Measurements from ENCODE around the gene IL10RA.

The IL10RA gene

DNA sequence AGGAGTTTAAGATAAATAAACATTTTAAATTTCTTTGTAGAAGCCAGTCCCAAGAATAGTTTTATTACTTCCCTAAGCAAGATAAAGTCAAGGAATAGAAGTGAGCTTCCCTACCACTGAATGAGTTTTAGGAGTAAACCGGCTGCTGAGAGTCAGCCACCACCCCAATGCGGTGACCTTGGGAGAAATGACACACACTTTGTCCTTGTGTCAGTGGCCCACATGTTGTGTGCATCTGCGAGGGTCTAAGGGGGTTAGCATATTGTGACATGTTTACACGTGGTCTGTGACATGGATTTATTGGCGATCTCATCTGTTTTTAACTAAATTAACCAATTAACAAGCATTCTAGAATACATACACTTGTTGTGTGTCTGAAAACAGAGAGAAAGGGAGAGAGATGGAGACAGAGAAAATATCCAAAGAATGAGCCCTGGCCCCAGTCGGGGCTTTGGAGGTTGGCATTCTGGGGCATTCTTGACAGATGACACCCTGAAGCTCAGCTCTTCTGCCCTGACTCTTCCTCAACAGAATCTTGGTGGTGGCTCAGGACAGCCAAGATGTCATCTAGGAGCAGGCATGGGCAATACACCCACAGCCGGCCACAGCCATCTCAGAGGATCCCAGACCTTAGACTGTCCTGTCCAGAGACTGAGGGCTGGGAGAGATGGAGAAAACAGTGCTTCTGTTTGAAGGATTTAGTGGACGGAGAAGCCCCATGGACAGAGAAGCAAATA, 60.9 kb downstream of the IL10RA start:
- DNase-seq (ENCODE audit: low read depth in 2 of 2), result no peak

GRCh38 chr11:118047749-118048148, 61.6 kb downstream of the IL10RA start:
- DNase-seq (ENCODE audit: low read depth in 2 of 2), result no peak

DNA sequence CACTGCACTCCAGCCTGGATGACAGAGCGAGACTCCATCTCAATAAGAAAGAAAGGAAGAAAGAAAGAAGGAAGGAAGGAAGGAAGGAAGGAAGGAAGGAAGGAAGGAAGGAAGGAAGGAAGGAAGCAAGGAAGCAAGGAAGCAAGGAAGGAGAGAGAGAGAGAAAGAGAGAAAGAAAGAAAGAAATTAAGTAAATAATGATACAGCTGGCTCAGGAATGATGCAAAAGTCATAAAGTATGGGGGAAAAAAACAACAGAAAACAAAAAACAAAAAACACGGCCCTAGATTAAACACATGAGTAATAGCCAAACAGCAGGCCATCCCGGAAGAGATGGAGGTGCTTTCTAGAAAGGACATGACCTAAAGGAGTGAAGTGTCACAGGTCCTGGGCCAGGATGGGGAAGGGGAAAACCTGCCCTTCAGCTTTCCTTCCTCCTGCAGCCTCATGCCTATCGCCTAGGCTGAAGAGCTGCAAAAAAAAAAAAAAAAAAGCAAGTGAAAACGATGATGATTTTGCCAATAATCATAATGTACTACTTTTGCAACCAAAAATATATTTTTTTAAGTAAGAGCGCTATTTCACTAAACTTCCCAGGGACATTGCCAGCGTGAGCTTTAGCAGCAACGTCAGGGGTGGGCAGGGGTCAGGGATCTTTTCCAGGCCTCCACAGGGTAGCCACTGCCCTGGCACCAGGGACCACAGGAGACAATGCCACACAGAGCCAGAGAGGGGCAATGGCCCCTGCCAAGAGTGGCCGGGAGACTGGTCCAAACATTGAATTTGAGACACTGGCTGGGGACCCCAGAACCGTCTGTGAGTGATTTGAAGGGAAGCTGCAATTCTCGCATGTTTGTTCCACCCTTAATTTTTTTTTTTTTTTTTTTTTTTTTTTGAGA, 62.5 kb downstream of the IL10RA start:
- DNase-seq (ENCODE audit: low read depth in 2 of 2), result no peak

- no peak for DNase-seq (ENCODE audit: low read depth in 2 of 2)
Observed at GRCh38 chr11:118049771-118050170, 63.6 kb downstream of the IL10RA start.

- no peak for DNase-seq (ENCODE audit: low read depth in 2 of 2)
Observed at GRCh38 chr11:118050208-118050891, 64.2 kb downstream of the IL10RA start.

Measured in stimulated activated CD8-positive, alpha-beta memory T cell treated with anti-CD3 and anti-CD28 coated beads, Interleukin-2, amount 100 ng/mL, for 1 hour (primary cell).